NCI-H460 (cell line): Measurements from ENCODE around the gene MMAA. TPM values are rescaled to one million over a fixed set of nuclear protein-coding genes. Genes with fewer than 3 reads are reported as not detected.
"Not testable (repeated sequence)": the region's sequence is repeated elsewhere in the genome, so short reads cannot be mapped to it uniquely, and the experiment has no call there.

Experiments
- DNase-seq: peaks from one replicate; pipeline ENCODE4 v3.0.0-alpha.2; 2016; ENCODE audit warnings: low read depth; ENCODE audit errors: extremely low read depth
- polyA plus RNA-seq: library from polyadenylated mRNA; depleted of rRNA; stranded (reverse); fragments of >200 nt; gene quantifications from 2 replicates; pipeline ENCODE4 v1.2.3, GENCODE V29; 2014; cell fraction: nucleus; rRNA removed
- total RNA-seq: library from RNA; depleted of rRNA; stranded (reverse); fragments of >200 nt; shearing (Covaris generic); gene quantifications from 2 replicates; pipeline ENCODE4 v1.2.3, GENCODE V29; 2014; rRNA removed

MMAA gene
- 2.5 and 3.0 TPM in 2 replicates for total RNA-seq
- 0.93 and 2.7 TPM in 2 replicates for polyA plus RNA-seq

- DNase-seq = peak; percentile 88
Measured at GRCh38 chr4:145618932-145619638, at the start of gene MMAA. Gene MMAA (plus strand): TSS chr4:145619385. CDS start chr4:145639140, 19,755 bp downstream.

- DNase-seq = not testable (repeated sequence)
Measured at GRCh38 chr4:145574546-145574945, 44.6 kb upstream of the MMAA start.

GRCh38 chr4:145580906-145581305 lies 38.3 kb upstream of the MMAA start:
- DNase-seq = no peak

GRCh38 chr4:145583191-145584055 lies 35.8 kb upstream of the MMAA start:
- no peak for DNase-seq

GRCh38 chr4:145587088-145587754 lies 32.0 kb upstream of the MMAA start:
- no peak for DNase-seq

- DNase-seq = not testable (repeated sequence)
Measured at GRCh38 chr4:145589381-145589780, 29.8 kb upstream of the MMAA start.

GRCh38 chr4:145589916-145590702 lies 29.1 kb upstream of the MMAA start:
- DNase-seq = no peak

GRCh38 chr4:145602129-145602760 lies 16.9 kb upstream of the MMAA start:
- DNase-seq = no peak

- DNase-seq = no peak
Measured at GRCh38 chr4:145605941-145606340, 13.2 kb upstream of the MMAA start.

GRCh38 chr4:145609481-145610427 lies 9.4 kb upstream of the MMAA start:
- peak; percentile 56 for DNase-seq

GRCh38 chr4:145613566-145614232 lies 5.5 kb upstream of the MMAA start:
- DNase-seq = no peak

GRCh38 chr4:145614233-145614610 lies 5.0 kb upstream of the MMAA start:
- no peak for DNase-seq

- no peak for DNase-seq
Measured at GRCh38 chr4:145618210-145618931, 814 bp upstream of the MMAA start.

- DNase-seq = no peak
Measured at GRCh38 chr4:145619639-145619996, 433 bp downstream of the MMAA start.

- not testable (repeated sequence) for DNase-seq
Measured at GRCh38 chr4:145622067-145622466, 2.9 kb downstream of the MMAA start.

- DNase-seq = no peak
Measured at GRCh38 chr4:145623831-145624230, 4.6 kb downstream of the MMAA start.
